DND-41 (cell line): ENCODE measurements around the gene EGFL8.

Source experiments
- EZH2 ChIP-seq: IDR thresholded peaks from 3 replicates; pipeline ENCODE4 v1.6.1; 2012; ENCODE audit warnings: borderline replicate concordance, low read depth, mild to moderate bottlenecking, moderate library complexity, low read length, inconsistent platforms; ENCODE audit not compliant: severe bottlenecking
- TF ChIP-seq, protein P1 (sequence below): IDR thresholded peaks from 2 replicates; pipeline ENCODE4 v1.5.1; 2012; ENCODE audit warnings: borderline replicate concordance, low read length, moderate library complexity, mild to moderate bottlenecking; ENCODE audit not compliant: poor library complexity, severe bottlenecking; ENCODE audit errors: extremely low read depth

- TF ChIP-seq, protein P1, sequence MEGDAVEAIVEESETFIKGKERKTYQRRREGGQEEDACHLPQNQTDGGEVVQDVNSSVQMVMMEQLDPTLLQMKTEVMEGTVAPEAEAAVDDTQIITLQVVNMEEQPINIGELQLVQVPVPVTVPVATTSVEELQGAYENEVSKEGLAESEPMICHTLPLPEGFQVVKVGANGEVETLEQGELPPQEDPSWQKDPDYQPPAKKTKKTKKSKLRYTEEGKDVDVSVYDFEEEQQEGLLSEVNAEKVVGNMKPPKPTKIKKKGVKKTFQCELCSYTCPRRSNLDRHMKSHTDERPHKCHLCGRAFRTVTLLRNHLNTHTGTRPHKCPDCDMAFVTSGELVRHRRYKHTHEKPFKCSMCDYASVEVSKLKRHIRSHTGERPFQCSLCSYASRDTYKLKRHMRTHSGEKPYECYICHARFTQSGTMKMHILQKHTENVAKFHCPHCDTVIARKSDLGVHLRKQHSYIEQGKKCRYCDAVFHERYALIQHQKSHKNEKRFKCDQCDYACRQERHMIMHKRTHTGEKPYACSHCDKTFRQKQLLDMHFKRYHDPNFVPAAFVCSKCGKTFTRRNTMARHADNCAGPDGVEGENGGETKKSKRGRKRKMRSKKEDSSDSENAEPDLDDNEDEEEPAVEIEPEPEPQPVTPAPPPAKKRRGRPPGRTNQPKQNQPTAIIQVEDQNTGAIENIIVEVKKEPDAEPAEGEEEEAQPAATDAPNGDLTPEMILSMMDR = no peak
- no peak for TF ChIP-seq EZH2
These were observed 24.1 kb downstream of the EGFL8 start for GRCh38 chr6:32188381-32189068.
